HS-27A (cell line): Measurements from ENCODE around the gene LIMCH1.

Experiments
- DNase-seq: peaks from one replicate; pipeline ENCODE4 v3.0.0-alpha.2; 2012; ENCODE audit warnings: low read depth, missing footprints

The LIMCH1 gene

GRCh38 chr4:41571422-41571821 lies 33.5 kb downstream of the LIMCH1 start:
- no peak for DNase-seq

DNA sequence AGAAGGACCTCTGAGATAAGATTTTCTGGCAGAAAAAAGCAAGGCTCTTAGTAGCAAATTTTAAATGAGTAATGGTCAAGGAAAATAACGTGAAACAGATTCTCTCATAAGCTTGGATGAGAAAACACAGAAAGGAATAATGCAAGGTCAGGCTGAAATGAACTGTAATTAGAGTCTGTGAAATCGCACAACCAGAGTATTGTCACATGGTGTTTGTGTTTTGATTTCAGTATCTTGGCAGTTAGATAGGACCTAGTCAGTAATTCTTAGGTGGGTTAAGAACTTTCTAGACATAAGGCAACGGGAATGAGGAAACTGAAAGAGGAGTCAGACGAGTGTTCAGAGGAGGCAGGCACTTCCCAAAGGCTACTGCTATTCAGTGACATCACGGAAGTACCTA lies 34.6 kb downstream of the LIMCH1 start:
- no peak for DNase-seq

- DNase-seq = no peak
Observed at GRCh38 chr4:41572956-41573355, 35.0 kb downstream of the LIMCH1 start.

DNA sequence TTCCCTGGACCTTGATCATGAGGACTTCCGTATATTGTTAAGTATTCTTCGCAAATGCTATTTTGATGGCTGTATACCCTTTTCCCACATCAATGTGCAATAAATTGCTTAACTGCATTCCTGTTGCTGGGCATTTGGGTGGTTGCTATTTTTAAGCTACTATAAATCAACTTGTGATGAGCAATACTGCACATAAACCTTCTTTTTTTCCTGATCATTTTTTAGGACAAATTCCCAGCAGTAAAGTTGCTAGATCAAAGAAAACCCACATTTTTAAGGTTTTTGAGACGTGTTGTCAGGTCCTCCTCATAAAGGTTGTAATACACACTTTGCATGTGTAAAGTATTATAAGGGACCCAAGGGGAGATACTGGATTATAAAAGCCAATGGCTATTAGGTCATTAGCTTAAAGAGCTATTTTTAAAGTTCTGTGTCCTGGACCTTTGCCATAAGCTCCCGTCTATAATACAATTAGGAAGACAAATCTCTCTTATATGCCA lies 35.6 kb downstream of the LIMCH1 start:
- peak; percentile 34 for DNase-seq

DNA sequence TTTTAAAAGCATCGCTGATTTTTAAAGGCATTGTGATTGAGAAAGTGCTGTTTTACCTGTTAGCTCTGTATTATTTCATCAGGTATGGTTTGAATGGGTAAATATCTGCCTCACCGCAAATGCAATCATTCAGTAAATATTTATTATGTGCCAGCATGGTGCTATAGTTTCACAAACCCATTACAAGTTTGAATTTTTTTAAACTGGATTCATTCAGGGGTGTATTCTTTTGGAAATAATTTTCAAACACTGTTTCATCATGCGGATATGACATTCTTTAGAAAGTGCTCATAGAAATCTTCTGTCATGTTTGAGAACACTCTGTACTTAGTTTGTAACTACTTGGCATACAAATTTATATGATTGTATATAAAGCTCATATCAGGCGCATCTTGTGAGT lies 37.2 kb downstream of the LIMCH1 start:
- DNase-seq = no peak

- no peak for DNase-seq
Observed at GRCh38 chr4:41575665-41576064, 37.7 kb downstream of the LIMCH1 start.

GRCh38 chr4:41579043-41579442 lies 41.1 kb downstream of the LIMCH1 start:
- no peak for DNase-seq

DNA sequence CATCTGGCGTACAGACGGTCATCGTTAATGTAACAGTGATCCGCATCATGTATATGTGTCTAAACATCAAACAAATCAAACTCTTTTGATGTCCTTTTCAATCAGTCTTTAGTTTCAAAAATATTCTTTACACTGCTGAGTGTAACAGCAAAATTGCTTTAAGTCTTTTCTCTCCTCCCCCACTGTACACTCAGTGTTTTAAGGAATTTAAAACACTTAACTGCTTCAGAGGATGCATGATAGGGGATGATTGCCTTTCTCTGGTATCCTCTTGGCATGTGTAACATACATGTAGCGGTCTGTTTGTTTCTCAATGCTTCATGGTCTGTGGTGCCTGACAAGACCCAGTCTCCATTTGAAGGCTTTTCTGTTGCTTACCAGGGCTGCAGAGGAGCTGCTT lies 41.6 kb downstream of the LIMCH1 start:
- DNase-seq = no peak

DNA sequence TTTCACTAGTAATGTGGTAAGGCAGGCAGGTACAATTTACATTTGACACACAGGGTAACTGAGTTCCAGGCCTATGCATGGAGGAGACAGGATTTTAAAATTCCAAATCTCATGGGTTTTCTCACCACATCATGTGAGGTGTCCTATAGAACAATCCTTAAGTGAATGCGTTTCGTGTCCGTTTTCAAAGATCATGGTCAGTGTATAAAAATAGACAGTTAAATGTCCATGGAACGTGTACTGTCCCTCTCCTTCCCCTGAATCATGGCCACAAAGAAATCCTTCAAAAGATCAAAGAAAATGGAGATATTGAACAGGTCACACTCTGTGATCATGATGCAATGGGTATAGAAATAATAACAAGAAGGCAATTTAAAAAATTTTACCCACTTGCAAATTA lies 42.0 kb downstream of the LIMCH1 start:
- DNase-seq = no peak

DNA sequence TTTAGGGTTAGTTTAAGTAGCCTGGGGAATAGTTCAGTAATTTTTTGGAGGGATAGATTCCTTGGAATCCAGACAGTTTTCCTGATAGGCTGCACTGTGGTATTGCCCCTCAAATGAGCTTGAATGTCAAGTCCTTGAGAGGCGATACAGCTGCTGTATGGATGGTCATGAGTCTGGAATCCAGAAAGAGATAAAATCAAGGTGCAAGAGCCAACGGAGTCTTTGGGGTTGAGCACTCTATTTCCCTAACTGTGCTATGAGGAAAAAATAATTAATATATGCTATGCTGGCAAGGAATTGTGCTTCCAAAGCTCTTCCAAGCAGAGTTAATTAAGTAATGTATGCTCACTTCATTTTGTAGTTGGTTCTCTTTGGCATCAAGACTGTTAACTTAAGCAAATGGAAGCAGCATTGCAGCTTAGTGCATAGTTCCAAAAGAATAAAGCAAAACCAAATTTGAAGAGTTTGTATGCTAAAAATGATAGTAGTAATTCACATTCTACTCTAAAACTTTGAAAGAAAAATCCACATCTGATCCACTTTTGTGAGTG lies 48.8 kb downstream of the LIMCH1 start:
- no peak for DNase-seq

- DNase-seq = no peak
Observed at GRCh38 chr4:41587286-41587685, 49.3 kb downstream of the LIMCH1 start.

DNA sequence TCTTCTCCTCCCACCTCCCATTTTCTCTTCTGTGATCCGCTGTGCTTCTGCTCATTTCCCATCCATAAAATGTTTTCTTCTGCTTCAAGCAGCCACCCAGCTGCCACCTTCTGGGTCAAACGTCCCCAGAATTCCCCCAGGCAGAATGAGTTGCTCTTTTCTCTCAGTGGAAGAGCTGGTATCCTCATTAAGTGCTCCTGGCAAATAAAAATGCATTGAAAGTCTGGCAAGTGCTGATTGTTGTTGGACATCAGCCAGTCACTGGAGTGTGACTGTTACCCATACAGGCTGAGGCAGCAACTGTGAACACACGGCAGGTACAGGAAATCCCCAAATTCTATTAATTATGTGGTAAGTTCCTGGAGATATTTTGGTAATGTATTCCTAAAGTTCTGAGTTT lies 52.6 kb downstream of the LIMCH1 start:
- no peak for DNase-seq

- DNase-seq = no peak
Observed at GRCh38 chr4:41594432-41594831, 56.5 kb downstream of the LIMCH1 start.

GRCh38 chr4:41597494-41597893 lies 59.5 kb downstream of the LIMCH1 start:
- DNase-seq = no peak

GRCh38 chr4:41598580-41598979 lies 60.6 kb downstream of the LIMCH1 start:
- DNase-seq = no peak

DNA sequence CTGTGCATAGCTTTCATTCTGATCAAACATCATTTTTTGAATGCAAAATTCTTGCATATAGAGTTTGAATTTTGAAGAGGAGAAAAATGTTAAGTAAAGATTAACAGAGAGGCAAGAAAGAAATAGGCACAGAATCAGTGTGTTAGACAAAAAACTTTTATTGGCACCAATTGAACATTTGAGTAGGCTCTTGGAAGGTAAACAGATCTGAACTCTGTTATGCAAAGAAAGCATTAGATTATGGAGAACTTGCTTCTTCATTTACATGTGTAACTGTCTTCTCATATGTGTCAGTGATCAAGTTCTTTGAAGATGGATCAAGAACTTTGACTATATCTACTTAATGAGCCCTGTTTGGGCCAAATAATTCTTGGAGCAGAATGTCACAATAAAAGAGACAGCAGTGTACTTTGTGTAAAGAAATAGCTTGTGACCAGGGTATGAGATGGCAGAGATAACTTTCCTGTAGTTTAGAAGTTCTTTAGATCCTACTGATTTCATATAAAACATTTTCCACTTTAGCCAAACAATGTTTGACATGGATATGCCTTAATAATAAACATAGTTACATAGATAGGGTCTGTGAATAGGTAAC lies 61.3 kb downstream of the LIMCH1 start:
- DNase-seq = no peak

GRCh38 chr4:41600243-41600912 lies 62.4 kb downstream of the LIMCH1 start:
- DNase-seq = no peak

DNA sequence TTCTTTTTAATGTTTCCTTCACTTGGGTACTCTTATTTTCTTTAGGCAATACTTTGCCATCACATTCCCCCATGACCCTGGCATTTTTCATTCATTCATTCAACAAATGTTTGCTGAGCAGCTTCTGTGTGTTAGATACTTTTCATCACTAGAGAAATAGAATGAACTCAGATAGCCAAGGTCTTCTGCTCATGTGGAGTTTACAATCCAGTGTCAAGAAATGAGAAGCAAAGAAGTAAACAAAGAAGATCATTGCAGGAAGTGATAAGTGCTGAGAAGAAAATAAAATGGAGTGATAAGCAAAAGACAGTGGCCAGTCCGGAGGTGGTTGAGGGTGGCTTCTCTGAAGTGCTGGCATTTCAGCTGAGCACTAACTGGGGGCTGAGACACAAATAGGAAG lies 63.1 kb downstream of the LIMCH1 start:
- DNase-seq = no peak

- no peak for DNase-seq
Observed at GRCh38 chr4:41602113-41602512, 64.2 kb downstream of the LIMCH1 start.

DNA sequence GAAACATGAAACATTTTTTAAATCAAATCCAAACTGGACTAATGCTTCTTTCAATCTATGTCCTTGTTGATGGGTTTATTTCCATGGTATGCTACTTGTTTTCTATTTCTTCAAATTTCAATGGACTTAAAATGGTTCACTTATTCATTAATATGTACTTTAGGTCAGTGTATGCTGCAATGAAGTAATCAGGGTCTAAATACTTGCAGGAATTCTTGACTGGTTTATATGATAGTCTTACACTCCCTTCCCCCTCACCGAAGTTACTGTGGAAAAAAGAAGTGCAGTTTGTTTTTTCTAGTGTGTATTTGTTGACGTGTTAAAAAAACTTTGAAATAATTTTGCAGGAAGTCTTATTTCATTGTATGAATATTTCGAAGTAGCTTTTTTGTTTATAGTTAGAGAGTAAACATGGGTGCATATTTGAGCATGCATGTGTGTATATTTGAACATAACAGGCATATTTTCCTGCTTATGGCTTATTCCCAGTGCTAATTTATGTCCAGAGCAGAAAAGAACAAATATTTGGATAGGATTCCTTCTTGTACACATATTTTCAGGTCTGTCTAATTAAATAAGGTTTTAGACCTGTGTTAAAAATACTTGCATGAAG lies 65.0 kb downstream of the LIMCH1 start:
- DNase-seq = no peak

DNA sequence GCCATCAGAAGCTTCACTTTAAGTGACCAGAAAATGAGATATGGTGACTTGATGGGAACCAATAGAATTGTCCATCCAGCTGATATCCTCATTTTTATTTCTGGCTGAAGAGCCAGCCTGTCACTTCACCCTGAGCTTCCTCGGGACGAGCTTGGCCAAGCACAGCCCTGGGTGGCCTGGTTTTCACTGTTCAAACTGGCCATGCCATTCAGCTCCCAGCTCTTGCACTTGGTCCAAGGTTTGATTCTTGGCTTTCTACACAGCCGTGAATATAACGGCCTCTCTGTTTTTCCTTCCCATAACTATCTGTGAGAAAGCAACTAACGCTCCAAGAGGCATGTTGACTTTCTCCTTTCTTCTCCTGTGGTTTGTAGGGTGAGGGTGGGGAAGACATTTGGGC lies 71.9 kb downstream of the LIMCH1 start:
- DNase-seq = no peak

DNA sequence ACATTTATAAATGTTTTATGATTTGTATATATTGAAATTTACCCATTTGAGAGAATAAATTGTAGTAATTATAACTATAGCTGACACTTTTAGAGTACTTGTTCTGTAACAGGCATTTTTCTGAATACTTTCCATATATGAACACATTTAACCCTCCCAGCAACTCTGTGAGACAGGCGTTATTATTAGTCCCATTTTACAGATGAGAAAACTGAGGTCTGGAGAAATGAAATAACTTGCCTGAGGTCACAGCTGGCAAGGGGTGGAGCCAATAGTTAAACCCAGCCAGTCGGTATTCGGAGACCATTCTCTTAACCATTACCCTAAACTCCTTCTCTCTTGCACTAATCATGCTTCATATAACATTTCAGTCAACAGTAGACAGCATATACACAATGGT lies 72.5 kb downstream of the LIMCH1 start:
- no peak for DNase-seq

DNA sequence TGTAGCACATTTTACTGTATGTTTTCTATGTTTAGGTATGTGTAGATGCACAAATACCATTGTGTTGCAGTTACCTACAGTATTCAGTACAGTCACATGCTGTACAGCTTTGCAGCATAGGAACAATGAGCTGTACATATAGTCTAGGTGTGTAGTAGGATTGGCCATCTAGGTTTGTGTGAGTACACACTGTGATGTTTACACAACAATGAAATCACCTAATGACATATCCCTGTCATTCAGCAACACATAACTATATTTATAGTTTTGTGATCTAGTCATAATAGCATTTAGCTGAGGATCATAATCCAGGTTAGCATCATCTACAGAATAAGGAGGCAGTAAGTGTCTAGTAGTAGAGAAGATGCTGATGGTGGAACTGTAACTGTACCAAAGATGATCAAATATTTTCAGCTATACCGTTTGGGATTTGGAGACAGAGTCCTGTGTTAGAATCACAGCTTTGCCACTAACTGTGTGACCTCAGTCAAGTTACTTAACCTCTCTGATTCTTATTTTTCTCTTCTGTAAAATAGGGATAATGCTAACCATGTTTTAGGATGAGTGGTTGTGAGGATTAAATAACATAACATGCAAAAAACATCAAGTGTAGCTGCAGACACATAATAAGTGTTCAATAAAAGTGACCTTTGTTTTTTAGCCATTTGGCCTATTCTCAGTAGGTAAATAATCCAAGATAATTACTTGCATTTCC lies 73.3 kb downstream of the LIMCH1 start:
- DNase-seq = no peak
